ENCODE data around the gene AP3B2.

Gene AP3B2

DNA sequence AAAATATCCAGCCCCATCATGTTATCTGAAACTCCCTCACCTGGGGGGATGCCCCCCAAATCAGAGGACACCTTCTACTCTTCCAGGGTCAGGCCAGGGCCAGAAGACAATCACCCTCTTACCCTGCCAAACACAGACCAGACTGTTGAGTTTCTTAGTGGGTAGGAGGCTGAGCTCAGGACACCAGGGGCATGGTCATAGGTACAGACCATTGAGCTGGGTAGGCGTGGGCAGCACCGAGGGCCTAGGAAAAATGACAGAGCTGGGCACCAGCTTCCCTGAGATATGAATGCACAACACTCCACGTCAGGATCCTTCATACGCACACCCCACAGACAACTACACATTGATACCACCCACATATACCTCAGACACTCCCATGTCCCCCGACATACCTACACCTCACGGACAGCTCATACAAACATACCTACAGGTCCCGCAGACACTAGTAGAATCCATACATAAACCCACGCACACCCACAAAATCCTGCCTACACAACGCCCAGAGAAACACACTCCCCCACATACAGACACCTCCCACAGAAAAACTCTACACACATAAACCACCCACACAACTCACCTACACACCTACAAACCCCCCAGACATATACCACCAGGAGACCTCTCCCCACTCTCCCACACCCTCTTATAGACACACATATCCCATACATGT lies 11.8 kb downstream of the AP3B2 start:
- no peak for DNase-seq

DNA sequence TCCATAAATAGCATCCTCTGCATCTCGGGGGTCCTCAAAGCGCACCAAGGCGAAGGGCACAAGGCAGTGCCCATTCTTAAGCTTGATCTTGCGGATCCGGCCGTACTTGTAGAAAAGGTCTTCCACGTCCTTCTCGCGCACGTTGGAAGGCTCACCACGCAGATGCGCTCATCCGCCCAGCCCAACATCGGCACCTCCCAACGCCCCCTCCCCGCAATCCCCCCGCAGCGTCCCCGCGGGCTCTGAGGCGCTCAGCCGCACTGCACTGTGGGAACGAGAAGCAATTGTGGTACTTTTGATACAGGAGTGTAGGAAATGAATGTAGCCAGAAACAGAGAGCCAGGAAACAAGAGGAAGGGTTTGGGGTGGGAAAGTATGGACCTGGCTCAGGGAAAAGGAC lies 17.5 kb downstream of the AP3B2 start:
- DNase-seq = no peak

DNA sequence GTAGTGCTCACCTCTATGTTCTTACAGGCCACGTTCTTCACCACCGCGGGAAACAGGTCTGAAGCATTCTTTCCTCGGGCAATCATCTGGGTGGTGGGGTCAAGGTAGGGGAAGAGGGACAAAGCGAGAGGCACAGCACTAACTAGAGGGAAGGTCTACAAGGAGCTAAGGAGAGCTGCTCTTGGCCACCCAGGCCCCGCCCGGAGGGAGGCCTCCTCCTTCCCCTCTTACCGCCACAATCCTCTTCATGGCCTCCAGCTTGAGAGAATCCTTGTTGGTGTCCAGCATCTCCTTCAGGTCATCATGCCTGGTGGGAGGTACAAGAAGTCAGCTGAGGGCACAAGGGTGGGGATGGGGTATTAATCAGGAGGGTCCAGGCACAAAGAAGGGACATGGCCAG lies 20.5 kb downstream of the AP3B2 start:
- DNase-seq = no peak

DNA sequence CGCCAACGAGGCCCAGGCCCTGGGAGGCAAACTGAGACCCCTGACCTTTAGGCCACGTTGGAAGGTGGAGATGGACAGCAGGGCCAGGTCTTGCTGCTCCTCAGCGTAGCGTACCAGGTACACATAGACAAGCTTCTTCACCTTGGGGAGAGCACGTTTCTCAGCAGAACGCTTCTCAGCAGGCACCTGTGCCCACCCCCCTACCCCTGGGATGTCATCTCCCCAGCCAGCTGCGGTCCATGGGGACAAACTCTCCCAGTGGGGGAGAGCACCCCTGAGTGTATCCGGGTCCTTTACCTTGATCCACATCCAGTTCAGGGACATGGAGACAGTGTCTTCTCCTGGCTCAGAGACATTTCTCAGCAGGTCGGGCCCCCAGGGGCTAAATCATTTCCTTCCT lies 21.0 kb downstream of the AP3B2 start:
- DNase-seq = no peak

DNA sequence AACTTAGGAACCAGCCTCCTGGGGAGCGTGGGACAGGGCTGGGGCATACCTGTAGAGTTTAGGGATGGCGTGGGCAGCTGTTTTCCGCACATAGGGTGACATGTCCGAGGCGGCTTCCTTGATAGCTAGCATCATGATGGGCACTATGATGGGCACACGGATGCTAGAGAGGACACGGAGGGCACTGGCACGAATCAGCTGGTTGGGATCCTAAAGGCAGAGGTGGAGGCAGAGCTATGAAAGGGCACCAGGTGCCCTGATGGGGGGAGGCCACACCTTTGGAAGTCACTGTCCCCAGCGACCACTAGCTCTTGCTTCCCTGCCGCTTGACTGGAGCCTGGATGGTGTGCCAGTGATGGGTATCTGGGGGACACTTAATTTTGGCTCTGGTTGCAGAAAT lies 28.3 kb downstream of the AP3B2 start:
- DNase-seq = no peak

DNA sequence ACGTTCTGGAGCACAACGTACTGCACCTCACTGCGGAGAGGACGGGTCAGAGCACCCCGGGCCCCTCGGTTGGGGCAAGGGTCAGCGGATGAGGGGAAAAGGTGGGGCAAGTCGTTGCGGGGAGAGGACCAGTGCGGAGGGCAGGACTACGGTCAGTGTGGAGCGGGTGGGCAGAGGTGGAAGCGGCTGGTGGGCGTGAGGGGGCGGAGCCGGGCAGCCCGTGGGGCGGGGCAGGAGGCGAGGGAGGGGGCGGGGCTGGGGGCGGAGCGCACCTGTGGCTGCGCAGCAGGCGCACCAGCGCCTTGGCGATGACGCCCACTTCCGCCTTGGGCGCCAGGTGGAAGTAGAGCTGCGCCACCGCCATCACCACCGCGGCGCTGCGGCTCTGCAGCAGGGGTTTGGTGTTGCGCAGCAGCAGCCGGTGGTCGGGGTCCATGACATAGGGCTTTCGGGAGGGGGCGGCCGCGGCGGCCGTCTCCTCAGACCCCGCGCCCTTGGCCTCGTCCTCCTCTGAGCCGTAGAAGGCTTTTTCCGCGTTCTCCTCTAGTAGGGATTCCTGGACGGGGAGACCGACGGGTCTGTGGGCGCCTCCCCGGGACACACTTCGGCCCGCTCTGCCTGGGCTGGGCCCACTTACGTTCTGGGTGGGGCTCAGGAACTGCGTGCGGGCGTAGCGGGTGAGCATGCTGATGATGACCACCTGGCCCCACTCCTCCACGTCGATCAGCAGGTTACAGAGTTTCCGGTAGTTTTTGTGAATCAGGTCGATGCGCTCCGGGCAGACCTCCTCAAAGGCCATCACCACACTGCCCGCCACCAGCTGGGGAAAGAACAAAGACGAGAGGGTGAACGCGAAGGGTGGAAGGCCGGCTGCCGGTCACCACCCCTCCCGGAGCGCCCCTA lies 29.2 kb downstream of the AP3B2 start:
- no peak for DNase-seq

DNA sequence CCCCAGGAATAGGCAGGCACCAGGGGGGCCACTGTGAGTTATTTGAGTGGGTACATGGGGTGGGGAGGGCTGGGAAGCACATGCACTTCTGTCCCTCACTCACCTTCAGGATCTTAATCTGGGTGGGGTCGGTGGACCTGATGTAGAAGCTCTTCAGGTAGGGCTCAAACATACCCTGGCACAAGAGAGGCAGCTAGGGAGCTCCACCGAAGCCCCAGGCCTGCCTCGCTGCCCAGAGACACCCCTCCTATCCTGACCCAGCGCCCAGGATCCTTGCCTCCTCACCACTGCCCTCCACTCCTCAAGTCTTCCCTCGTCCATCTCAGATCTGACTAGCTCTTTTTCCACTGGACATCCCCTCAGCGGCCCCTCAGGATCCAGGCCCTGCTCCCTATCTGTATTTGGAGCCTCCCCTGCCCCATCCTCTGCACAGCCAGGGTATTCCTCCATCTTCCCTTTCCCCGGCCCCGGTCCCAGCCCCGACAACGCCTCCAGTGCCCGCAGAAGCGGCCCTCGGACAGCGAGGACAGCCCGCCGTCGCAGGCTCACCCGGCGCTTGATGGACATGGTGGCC lies 30.0 kb downstream of the AP3B2 start:
- DNase-seq = no peak

DNA sequence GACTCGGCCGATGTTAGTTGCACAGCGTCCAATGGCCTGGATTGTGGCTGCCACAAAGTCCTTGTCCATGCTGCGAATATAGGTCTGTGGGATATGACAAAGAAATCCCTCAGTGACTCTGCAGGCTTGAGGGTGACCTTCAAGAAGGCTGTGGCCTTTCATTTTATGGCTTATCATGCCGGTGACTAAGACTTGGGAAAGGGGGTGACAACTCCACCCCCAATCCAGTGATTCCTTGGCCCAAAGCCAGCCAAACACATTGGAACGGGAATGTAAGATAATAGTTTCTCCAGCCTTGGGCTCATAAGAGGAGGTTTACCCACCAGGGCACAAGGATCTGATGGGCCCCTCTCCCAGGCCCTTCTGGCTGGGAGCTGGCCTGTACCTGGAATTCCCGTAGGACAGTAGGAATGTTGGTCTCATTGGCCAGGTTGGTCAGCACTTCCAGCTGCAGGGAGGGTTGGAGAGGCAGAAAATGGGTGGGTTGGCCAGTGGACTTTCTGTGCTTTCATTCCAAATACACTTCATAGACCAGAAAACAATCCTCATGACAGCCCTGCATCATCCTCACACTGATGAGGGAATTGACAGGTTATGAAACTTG lies 31.9 kb downstream of the AP3B2 start:
- no peak for DNase-seq

DNA sequence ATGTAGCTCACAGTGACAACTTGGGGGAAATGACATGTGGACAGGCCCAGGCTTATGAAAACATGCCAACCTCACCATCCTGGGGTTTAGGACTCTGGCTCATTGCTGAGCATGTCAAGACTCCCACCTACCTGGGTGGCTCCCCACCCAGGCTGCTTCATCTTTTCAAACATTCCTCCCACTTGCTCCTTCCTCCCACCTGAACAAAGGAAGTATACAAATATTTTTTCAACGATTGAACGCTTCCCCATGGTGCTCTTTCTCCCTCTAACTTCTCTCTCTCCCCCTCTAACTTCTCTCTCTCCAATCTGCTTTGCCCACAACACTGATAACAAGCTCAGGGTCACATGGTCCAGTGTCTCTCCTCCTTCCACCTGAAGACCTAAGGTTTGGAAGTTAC lies 34.8 kb downstream of the AP3B2 start:
- DNase-seq = no peak

DNA sequence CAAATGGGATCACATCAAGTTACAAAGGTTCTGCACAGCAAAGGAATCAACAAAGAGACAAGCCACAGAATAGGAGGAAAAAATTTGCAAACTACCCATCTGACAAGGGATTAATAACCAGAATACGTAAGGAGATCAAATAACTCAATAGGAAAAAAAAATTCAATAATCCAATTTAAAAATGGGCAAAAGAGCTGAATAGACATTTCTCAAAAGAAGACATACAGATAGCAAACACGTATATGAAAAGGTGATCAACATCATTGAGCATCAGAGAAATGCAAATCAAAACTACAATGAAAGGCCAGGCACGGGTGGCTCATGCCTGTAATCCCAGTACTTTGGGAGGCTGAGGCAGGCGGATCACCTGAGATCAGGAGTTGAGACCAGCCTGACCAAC lies 39.0 kb downstream of the AP3B2 start:
- no peak for DNase-seq

DNA sequence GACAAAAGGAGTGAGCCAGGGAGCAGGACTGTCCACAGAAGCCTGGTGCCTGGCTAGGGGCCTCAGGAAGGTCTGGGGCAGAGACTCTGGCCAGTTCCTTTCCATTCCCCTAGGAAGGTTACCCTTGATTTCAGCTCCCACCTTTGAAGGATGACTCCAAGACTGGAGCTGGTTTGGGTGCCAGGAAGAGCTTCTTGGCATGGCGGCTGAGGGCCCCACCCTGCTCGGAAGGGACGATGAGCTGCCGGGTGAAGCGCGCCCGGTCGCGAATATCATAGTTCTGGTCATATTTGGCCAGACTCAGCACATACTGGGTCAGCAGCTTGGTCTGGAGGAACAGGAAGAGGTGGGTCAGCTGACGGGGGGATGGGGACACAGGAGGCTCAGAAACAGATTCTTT lies 43.1 kb downstream of the AP3B2 start:
- no peak for DNase-seq

DNA sequence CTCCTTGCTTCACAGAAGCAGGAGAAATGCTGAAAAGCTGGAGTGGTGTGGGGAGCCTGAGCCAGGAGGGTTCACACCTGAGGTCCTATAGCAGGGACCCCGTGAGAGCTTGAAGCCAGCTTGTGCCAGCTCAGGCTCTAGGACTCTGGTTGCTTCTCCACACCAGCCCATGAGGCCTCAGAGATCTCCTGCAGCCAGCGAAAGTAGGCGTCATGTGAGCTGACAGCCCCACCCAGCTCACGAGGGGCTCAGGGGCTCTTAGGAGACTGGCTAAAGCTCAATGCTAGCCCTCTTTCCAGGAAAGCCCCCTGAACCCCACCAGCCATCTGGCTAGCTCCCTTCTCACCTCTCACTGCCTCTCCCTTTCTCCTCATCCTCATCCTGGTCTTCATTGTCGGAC lies 45.7 kb downstream of the AP3B2 start:
- DNase-seq = no peak

DNA sequence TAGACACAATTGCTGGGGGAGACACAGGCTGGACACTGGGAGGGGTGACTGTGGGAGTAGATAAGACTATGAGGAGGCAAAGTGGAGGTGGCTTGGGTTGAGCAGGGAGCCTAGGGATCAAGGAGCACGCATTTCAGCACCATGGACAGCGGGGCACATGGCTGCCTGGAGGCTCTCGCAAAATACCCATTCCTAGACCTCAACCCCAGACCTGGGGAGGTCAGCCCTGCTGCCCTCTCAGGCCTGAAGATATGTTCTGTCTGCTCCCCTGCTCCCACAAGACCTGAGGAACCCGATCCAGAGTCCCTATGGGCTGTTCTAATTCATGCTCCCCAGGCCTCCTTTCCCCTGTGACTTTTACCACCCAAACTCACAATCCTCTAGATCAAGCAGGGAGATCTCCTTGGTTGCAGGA lies 46.5 kb downstream of the AP3B2 start:
- no peak for DNase-seq

DNA sequence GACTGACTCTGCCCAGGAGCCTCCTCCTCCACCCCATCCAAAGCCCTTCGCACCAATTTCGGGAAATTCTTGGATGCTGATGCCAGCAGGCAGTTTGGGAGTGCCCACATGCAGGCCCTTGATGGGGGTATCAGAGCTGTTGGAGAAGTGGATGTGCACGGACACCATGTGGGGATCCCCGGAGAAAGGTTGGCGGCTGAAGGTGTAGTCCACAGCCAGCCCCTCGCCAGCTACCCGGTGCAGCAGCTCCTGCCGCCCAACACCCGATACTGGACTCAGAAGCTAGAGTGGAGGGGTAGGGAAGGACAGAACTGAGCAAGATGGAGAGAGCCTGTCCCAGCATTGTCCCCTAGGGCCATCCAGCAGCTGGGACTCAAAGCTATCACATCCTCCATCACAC lies 47.0 kb downstream of the AP3B2 start:
- DNase-seq = no peak

DNA sequence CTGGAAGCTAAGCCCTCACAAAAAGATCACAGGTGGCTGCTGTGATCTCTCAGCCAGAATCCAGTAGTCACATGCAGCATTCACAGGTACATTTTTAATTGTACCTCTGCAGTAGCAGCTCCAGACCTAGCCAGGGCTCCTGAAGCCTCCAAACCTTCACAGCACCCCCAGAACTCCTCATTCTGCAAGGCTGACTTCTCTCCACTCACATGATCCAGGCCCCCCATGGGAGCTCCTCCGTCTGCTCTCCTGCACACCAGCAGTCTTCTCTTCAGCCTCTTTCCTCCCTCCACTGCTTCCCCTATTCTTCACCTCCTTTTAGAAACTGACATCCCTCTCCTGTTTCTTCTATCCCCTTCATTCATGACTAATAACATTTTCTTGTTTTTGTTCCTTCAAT lies 49.3 kb downstream of the AP3B2 start:
- no peak for DNase-seq

DNA sequence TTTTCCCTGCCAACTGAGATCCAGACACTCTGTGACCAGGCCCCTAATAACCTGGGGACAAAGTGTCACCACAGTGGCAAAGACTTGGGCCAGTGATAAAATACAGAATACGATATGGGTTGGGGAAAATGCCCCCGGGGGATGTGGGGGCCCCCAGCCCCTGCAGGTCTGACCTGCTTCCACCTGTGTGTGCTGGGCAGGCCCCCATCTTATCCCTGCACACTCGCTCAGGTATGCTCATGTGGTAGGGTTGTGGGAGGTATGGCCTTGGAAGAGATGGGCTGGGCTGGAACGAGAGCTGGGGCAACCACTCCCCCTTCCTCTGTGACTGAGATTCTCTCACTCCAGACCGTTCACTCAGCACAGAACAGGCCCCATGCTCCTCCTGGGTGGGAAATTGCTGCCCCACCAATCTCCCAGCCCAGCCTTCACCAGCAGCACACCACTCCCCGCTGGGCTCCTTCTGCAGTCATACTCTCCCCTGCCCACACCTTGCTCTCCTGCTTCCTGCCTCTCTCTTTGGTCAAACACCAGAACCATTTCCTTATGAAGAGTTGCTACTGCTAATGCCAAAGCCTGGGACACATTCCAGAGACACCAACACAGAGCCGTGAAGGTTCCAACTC lies 52.9 kb downstream of the AP3B2 start:
- DNase-seq = no peak

DNA sequence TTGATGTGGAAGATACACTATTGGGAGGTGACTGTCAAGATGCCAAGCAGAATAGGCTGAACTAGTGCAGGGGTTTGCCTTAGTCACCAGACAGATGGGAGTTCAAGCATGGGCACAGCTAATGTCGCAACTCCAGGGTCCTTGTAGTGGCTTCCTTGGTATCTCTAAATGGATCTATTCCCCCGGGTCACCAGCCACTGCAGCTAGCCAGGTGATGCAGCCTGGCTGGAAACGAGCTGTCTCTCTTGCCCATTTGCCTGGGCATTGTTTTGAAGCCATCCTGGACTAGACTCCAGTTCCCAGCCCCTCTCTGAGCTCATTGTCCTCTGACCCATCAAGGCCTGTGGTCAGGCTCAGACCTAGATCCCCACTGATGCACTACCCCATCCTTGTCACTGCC lies 54.1 kb downstream of the AP3B2 start:
- DNase-seq = no peak

DNA sequence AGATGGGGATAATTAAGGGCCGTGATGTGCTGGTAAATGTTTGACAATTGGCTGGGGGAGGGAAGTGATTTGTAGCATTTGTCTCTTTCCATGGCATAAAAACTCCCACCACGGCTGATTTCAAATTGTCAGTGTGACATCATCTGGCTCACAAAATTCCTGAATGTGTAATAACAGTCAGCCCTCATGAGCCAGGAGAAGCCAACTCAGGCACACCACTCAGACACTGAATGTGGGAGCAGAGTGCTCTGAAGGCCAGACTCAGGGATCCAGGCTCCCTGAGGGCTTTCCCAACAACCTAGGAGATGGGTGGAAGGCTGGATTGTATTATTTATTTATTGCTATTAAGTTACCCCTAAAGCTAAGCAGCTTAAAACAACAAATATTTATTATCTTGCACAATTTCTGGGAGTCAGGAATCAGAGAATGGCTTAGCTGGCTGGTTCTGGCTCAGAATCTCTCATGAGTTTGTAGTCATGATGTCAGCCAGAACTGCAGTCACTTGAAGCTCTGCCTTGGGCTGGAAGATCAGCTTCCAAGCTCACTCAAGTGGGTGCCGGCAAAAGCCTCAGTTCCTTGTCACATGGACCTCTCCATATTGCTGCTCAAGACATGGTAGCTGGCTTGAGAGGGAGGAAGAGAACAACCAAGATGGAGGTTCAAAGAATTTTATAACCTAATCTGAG lies 56.0 kb downstream of the AP3B2 start:
- no peak for DNase-seq

DNA sequence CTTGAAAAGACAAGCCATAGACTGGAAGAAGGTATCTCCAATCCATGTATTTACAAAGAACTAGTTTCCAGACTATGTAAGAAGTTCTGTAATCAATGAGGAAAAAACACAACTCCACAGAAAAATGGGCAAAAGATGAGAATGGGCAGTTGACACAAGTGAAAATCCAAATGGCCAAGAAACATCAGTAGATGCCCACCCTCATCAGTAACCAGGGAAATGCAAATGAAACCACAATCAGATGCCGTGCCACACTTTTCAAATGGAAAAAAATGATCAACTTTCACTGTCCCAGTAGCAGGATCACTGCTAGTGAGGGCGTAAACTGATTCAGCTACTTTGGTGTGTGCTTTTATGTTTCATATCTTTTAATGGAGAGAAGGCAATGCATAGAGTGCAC lies 58.0 kb downstream of the AP3B2 start:
- no peak for DNase-seq

DNA sequence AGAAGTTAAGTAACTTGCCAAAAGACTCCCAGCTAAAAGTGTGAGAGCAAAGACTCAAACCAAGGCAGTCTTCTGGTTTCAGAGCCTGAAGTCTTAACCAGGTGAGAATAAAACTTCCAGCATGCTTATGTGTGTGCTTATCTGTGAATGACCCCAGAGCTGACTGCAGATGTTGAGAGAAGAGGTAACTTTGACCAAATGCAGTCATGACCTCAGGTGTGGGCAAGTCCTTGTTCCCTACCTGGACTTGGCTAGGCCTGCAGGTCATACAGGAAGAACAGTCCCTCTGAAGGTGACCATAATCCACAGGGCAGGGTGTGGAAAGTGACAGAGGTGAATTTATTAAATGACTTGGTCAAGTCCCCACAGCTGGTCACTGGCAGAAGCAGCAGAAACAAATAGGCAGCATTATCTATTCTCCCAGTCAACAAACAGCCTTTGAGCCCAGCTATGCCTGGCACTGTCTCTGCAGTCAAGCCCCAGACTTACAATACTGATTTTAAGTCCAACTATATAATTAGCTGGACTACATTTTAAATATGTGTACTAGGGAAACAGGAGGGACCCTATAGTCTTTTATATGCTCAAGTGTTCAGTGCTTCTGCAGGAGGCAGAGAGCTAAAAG lies 59.5 kb downstream of the AP3B2 start:
- no peak for DNase-seq

DNA sequence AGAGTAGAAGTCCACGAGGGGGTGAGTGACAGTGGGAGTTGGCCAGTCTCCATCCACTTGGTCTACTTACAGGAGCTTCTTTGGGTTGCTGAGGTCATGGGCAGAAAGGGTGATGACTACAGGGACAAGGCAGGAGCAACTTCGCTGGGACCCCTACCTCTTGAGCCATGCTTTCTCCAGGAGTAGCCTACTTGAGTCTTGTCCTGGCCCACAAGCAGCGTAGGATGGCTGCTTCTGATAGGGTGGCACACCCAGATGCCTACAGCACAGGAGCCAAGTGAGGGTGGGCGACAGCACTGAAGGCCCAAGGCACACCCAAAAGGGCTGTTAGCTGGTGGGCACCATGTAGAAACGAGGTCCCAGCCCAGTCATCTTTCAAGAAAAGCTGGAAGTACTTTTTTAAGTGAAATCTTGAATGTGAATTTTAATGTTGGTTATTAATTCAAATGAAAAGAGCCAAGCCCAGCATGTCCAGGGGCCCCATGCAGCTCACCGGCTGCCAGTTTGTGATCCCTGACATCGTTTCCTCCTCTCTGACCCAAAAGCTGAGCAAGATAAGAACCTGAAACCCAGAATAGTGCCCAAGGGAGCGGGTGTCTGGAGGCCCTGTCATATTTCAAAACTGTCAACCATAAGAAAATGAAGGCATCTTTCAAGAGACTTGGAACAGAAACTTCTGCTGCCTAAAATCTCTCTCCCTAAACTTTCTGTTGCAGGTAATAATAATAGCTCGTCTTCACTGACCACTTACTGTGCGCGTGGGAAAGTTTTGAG lies 60.3 kb downstream of the AP3B2 start:
- no peak for DNase-seq
